HL-60 (cell line): ENCODE results near the gene DOP1A.

ENCODE experiments used
- DNase-seq, 2 experiments: peaks; one replicate each; pipeline ENCODE4 v3.0.0-alpha.2; 2010 to 2020; ENCODE audit warnings: low read depth in 1 of 2, low spot score in 1 of 2
- H3K27ac ChIP-seq: fragments of 250-450 bp; sonication (Bioruptor Pico); replicated peaks from 2 replicates; pipeline ENCODE4 v1.5.1; 2020; ENCODE audit warnings: mild to moderate bottlenecking, moderate library complexity
- H3K27me3 ChIP-seq: fragments of 250-450 bp; sonication (Bioruptor Pico); 2 replicates; pipeline ENCODE4 v1.5.1; 2021; ENCODE audit warnings: mild to moderate bottlenecking, moderate library complexity; ENCODE audit not compliant: insufficient read depth, poor library complexity, severe bottlenecking
- H3K4me3 ChIP-seq: replicated peaks from 2 replicates; pipeline ENCODE4 v1.5.1; 2011; ENCODE audit warnings: mild to moderate bottlenecking, control low read depth, low read length; ENCODE audit not compliant: insufficient read depth
- CTCF ChIP-seq: IDR thresholded peaks from one replicate; pipeline ENCODE4 v1.5.1; 2011; ENCODE audit warnings: low read length, control low read depth, inconsistent platforms; ENCODE audit not compliant: insufficient read depth
- GABPA ChIP-seq: IDR thresholded peaks from 2 replicates; pipeline ENCODE4 v1.6.1; 2012; ENCODE audit warnings: low read depth
- POLR2AphosphoS5 ChIP-seq: IDR thresholded peaks from 2 replicates; pipeline ENCODE4 v1.6.1; 2012; ENCODE audit warnings: low read depth
- REST ChIP-seq: IDR thresholded peaks from 2 replicates; pipeline ENCODE4 v1.6.1; 2012; ENCODE audit warnings: low read depth; ENCODE audit not compliant: insufficient replicate concordance
- SPI1 ChIP-seq: IDR thresholded peaks from 2 replicates; pipeline ENCODE4 v1.6.1; 2012; ENCODE audit warnings: low read depth, mild to moderate bottlenecking, borderline replicate concordance

DOP1A gene

GRCh38 chr6:83168556-83168955 is 101.1 kb downstream of the DOP1A start:
- Histone ChIP-seq H3K27me3 (no peaks in the 10 kb centered on the region), H3K4me3 (no peak overlapping the region), H3K27ac (no peak overlapping the region)
- TF ChIP-seq CTCF (no peak), SPI1 (no peak), GABPA (no peak), POLR2AphosphoS5 (no peak), REST (no peak)
- no peak for DNase-seq

- no peak overlapping the region for H3K27ac ChIP-seq
- DNase-seq, result no peak
- TF ChIP-seq POLR2AphosphoS5 (no peak), CTCF (no peak), REST (no peak), SPI1 (no peak), GABPA (no peak)
- no peaks in the 10 kb centered on the region for H3K27me3 ChIP-seq
- H3K4me3 ChIP-seq, result no peak overlapping the region
These were observed 101.6 kb downstream of the DOP1A start for GRCh38 chr6:83169106-83169505.

- no peak for DNase-seq
- Histone ChIP-seq H3K27ac (no peak overlapping the region), H3K27me3 (no peaks in the 10 kb centered on the region), H3K4me3 (no peak overlapping the region)
- no peak for TF ChIP-seq SPI1
- no peak for TF ChIP-seq POLR2AphosphoS5
- TF ChIP-seq CTCF, result no peak
- TF ChIP-seq GABPA, result no peak
- no peak for TF ChIP-seq REST
These were observed 102.0 kb downstream of the DOP1A start for GRCh38 chr6:83169511-83169910.
